Astrocyte of the spinal cord (primary cell): Measurements from ENCODE around the gene CDK6.

Experiments used
- DNase-seq: peaks from one replicate; pipeline ENCODE4 v3.0.0; 2011; ENCODE audit warnings: low read depth, low spot score
- H3K4me3 ChIP-seq: 2 replicates; pipeline ENCODE4 v1.5.1; 2011; ENCODE audit warnings: low read depth, mild to moderate bottlenecking, low read length, moderate library complexity
- CTCF ChIP-seq: IDR thresholded peaks from 2 replicates; pipeline ENCODE4 v1.5.1; 2012; ENCODE audit warnings: low read depth, mild to moderate bottlenecking, low read length, inconsistent platforms
- in situ Hi-C: cut with HindIII; loops from 2 replicates; pipeline ENCODE4 v1.10.0; 2017; ENCODE audit warnings: low sequenced_read_pairs

Gene CDK6

GRCh38 chr7:92657391-92657790 lies 179.0 kb downstream of the CDK6 start:
- in situ Hi-C loops, result no loop called here
- no peak for TF ChIP-seq CTCF
- no peak for DNase-seq
- H3K4me3 ChIP-seq, result no peak overlapping the region

GRCh38 chr7:92656121-92656520 lies 180.3 kb downstream of the CDK6 start:
- DNase-seq, result no peak
- H3K4me3 ChIP-seq, result no peak overlapping the region
- in situ Hi-C loops, result no loop called here
- TF ChIP-seq CTCF, result no peak

GRCh38 chr7:92655346-92655884 lies 181.0 kb downstream of the CDK6 start:
- TF ChIP-seq CTCF, result no peak
- DNase-seq, result no peak
- no peak overlapping the region for H3K4me3 ChIP-seq
- in situ Hi-C loops, result no loop called here

- H3K4me3 ChIP-seq, result no peak overlapping the region
- in situ Hi-C loops, result no loop called here
- DNase-seq, result no peak
- TF ChIP-seq CTCF, result no peak
Observed at GRCh38 chr7:92653136-92653535, 183.2 kb downstream of the CDK6 start.

GRCh38 chr7:92652536-92652935 lies 183.8 kb downstream of the CDK6 start:
- TF ChIP-seq CTCF, result no peak
- H3K4me3 ChIP-seq, result no peak overlapping the region
- in situ Hi-C loops, result no loop called here
- DNase-seq, result no peak

GRCh38 chr7:92650391-92650790 lies 186.0 kb downstream of the CDK6 start:
- no peak for TF ChIP-seq CTCF
- no peak overlapping the region for H3K4me3 ChIP-seq
- no peak for DNase-seq
- in situ Hi-C loops, result no loop called here

- in situ Hi-C loops, result no loop called here
- H3K4me3 ChIP-seq, result no peak overlapping the region
- DNase-seq, result no peak
- no peak for TF ChIP-seq CTCF
Observed at GRCh38 chr7:92648067-92648466, 188.3 kb downstream of the CDK6 start.
